Fibroblast of lung (primary cell): Measurements from ENCODE around the gene TMEM119. TPM values are rescaled to one million over a fixed set of nuclear protein-coding genes. Genes with fewer than 3 reads are reported as not detected.

Experiments
- DNase-seq, 2 donors: peaks; one replicate each; pipeline versions ENCODE4 v3.0.0 to v3.0.0-alpha.2; 2010; ENCODE audit warnings: low read depth in 2 of 2
- H2AFZ ChIP-seq: 2 replicates; pipeline ENCODE4 v1.5.1; 2012; ENCODE audit warnings: low read length, control low read depth, inconsistent platforms
- H3K27ac ChIP-seq: 2 replicates; pipeline ENCODE4 v1.5.1; 2011; ENCODE audit warnings: low read length, control low read depth; ENCODE audit not compliant: insufficient read depth
- H3K27me3 ChIP-seq: 2 replicates; pipeline ENCODE4 v1.5.1; 2011; ENCODE audit warnings: mild to moderate bottlenecking, low read length; ENCODE audit not compliant: control insufficient read depth, insufficient read depth
- H3K36me3 ChIP-seq: 2 replicates; pipeline ENCODE4 v1.5.1; 2011; ENCODE audit warnings: low read length; ENCODE audit not compliant: control insufficient read depth, insufficient read depth
- H3K4me1 ChIP-seq: 2 replicates; pipeline ENCODE4 v1.5.1; 2011; ENCODE audit warnings: low read length; ENCODE audit not compliant: control insufficient read depth, insufficient read depth; ENCODE audit errors: extremely low read depth
- H3K4me2 ChIP-seq: 2 replicates; pipeline ENCODE4 v1.5.1; 2011; ENCODE audit warnings: low read length, control low read depth; ENCODE audit not compliant: insufficient read depth; ENCODE audit errors: extremely low read depth
- H3K4me3 ChIP-seq, 4 experiments: fragments of 200-600 bp in 1 of 4; sonication (generic) in 1 of 4; replicated peaks in 1 of 4; 2 replicates each; pipeline ENCODE4 v1.5.1; 2011 to 2016; ENCODE audit warnings: low read length in 4 of 4, low read depth in 3 of 4, mild to moderate bottlenecking in 3 of 4, control low read depth in 2 of 4, inconsistent platforms in 1 of 4, mixed read lengths in 1 of 4; ENCODE audit not compliant: insufficient read depth in 1 of 4; ENCODE audit errors: control extremely low read depth in 1 of 4
- H3K79me2 ChIP-seq: 2 replicates; pipeline ENCODE4 v1.5.1; 2012; ENCODE audit warnings: mild to moderate bottlenecking, low read length, inconsistent platforms; ENCODE audit not compliant: control insufficient read depth, insufficient read depth
- H3K9ac ChIP-seq: 2 replicates; pipeline ENCODE4 v1.5.1; 2011; ENCODE audit warnings: mild to moderate bottlenecking, low read length, control low read depth; ENCODE audit not compliant: insufficient read depth
- H3K9me3 ChIP-seq: 2 replicates; pipeline ENCODE4 v1.5.1; 2012; ENCODE audit warnings: low read depth, low read length; ENCODE audit not compliant: control insufficient read depth, insufficient read depth
- H4K20me1 ChIP-seq: 2 replicates; pipeline ENCODE4 v1.5.1; 2011; ENCODE audit warnings: low read length; ENCODE audit not compliant: control insufficient read depth, insufficient read depth; ENCODE audit errors: extremely low read depth
- CTCF ChIP-seq, 2 donors: IDR thresholded peaks in 1 of 2; conservative IDR thresholded peaks in 1 of 2; 1 replicate in 1 of 2; 2 replicates in 1 of 2; pipeline ENCODE4 v1.5.1; 2011 to 2012; ENCODE audit warnings: low read length in 2 of 2, control low read depth in 1 of 2, inconsistent platforms in 1 of 2, low read depth in 1 of 2, mild to moderate bottlenecking in 1 of 2
- EZH2 ChIP-seq: IDR thresholded peaks from 2 replicates; pipeline ENCODE4 v1.5.1; 2012; ENCODE audit warnings: low read length, control low read depth, mild to moderate bottlenecking; ENCODE audit errors: missing control alignments
- polyA plus RNA-seq, 2 donors: library from polyadenylated mRNA; depleted of rRNA in 1 of 2; stranded (reverse) in 1 of 2; unstranded in 1 of 2; fragments of >200 nt; gene quantifications; 2 replicates each; pipeline ENCODE4 v1.2.1, GENCODE V29; 2011 to 2012; ENCODE audit warnings: missing spikeins in 1 of 2
- total RNA-seq: library from RNA; depleted of rRNA; stranded (reverse); fragments of >200 nt; gene quantifications from 2 replicates; pipeline ENCODE4 v1.2.1, GENCODE V29; 2014

Gene TMEM119
- total and polyA plus RNA-seq, 2 donors (not counting 1 experiment from before 2014, with no cell fraction given): 154 to 358 TPM

DNA sequence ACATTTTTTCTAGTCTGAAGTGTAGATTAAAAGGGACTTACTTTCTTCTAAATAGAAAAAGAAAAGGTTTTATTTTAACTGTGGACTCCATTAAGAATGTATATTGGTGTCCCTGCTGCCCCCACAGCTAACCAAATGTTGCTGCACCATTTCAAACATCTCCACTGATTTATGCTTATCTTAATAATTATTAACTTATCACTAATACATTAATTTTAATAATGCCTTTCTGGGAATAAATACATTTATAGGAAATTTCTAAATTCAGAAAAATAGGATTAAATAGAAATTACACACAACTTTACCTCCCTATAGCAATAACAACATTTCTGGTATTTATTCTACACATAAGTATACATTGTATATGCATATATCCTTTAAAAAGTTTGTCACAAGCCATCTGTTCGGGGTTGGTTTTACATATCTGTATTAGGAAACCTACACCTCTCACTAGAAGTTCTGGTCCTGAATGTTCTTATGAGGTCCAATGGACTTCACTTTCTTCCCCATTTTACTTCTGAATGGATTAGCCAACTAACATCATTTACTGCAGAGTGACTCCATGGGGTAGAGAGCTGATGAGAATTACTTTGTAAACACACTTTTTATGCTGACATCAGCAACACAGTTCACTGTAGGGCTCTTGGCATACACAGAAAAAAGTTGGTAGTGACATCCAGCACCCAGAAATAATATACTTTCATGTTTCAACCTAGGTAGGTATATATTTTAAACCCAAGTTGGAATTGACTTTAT is 45.2 kb upstream of the TMEM119 start:
- no peak for DNase-seq
- Histone ChIP-seq H3K4me2 (no peak overlapping the region), H3K4me1 (peaks cover 28% of the 10 kb centered on the region), H4K20me1 (no peaks in the 10 kb centered on the region), H3K27me3 (no peaks in the 10 kb centered on the region), H3K9ac (no peak overlapping the region), H3K79me2 (peaks cover 16% of the 10 kb centered on the region), H3K36me3 (peaks cover 24% of the 10 kb centered on the region), H2AFZ (no peak overlapping the region), H3K4me3 (no peak overlapping the region), H3K27ac (no peak overlapping the region), H3K9me3 (no peaks in the 10 kb centered on the region)
- no peak for TF ChIP-seq CTCF (conservative IDR thresholded peaks at IDR 0.05 in 1 of 2, IDR thresholded peaks at IDR 0.05 in 1 of 2; ENCODE audit: low read depth in 1 of 2, low read length in 2 of 2)
- TF ChIP-seq EZH2: no peak

- Histone ChIP-seq H3K27ac (no peak overlapping the region), H3K36me3 (peaks cover 19% of the 10 kb centered on the region), H2AFZ (no peak overlapping the region), H3K9ac (no peak overlapping the region), H3K27me3 (no peaks in the 10 kb centered on the region), H4K20me1 (no peaks in the 10 kb centered on the region), H3K79me2 (peaks cover 11% of the 10 kb centered on the region), H3K9me3 (no peaks in the 10 kb centered on the region), H3K4me2 (no peak overlapping the region), H3K4me3 (no peak overlapping the region), H3K4me1 (peaks cover 24% of the 10 kb centered on the region)
- TF ChIP-seq EZH2 (no peak), CTCF (conservative IDR thresholded peaks at IDR 0.05 in 1 of 2, IDR thresholded peaks at IDR 0.05 in 1 of 2; ENCODE audit: low read depth in 1 of 2, low read length in 2 of 2) (no peak)
- no peak for DNase-seq
Measured at GRCh38 chr12:108642269-108642870, 44.5 kb upstream of the TMEM119 start.

DNA sequence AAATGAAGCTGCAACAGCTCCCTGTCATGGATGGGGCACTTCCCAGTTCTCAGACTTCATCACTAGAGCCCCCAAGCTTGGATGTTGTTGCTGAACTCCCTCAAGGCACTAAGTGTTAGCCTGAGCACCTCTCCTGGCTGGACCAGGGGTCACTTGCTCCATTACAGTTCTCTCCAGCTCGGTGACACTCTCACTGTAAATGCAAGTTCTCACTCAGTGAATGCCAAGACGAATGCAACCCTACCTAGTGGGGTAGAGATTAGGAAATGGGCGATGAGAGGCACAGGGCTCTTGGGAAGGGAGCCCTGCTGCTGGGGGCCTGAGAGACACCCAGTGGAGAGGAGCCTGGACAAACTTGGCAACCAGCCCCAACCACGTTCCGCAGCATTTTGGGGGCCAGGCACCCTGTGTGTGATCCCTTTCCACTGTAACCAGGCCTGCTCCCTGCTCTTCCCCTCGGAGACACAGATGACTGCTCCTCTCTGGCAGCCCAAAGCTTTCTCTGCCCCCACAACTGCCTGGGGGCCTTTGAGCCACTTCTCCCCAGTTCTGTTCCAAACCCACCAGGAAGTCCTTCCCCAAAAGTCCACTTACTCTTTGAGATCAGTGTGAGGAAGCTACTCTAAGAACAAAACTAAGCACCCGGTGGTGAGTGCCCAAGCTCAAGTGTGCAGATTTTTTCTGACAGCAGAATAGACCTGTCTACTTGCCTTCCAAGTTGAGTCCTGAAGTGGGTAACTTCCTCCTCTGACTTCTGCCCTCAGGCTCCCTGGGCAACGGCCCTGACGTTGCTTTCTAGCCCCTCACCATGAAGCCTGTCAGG is 43.8 kb upstream of the TMEM119 start:
- H3K27me3 ChIP-seq: no peaks in the 10 kb centered on the region
- DNase-seq: no peak
- no peak overlapping the region for H3K4me3 ChIP-seq
- H3K4me2 ChIP-seq: no peak overlapping the region
- H3K9me3 ChIP-seq: no peaks in the 10 kb centered on the region
- H3K27ac ChIP-seq: no peak overlapping the region
- no peaks in the 10 kb centered on the region for H4K20me1 ChIP-seq
- H3K79me2 ChIP-seq: peaks cover 11% of the 10 kb centered on the region
- TF ChIP-seq EZH2: no peak
- peaks cover 19% of the 10 kb centered on the region for H3K36me3 ChIP-seq
- H2AFZ ChIP-seq: no peak overlapping the region
- H3K4me1 ChIP-seq: peaks cover 21% of the 10 kb centered on the region
- no peak overlapping the region for H3K9ac ChIP-seq
